HG02610 (cell line): ENCODE results near the gene MYO7B.
A peak's percentile ranks its signal among the peaks of the same experiment; 100 is the strongest.

Experiments
- ATAC-seq: cut with Tn5 transposase; IDR thresholded peaks from one replicate; pipeline ENCODE4 v1.9.1; 2021; ENCODE audit warnings: mild to moderate bottlenecking, moderate library complexity; ENCODE audit not compliant: unreplicated experiment

The MYO7B gene

GRCh38 chr2:127646487-127647241, 111.2 kb downstream of the MYO7B start:
- no peak for ATAC-seq

DNA sequence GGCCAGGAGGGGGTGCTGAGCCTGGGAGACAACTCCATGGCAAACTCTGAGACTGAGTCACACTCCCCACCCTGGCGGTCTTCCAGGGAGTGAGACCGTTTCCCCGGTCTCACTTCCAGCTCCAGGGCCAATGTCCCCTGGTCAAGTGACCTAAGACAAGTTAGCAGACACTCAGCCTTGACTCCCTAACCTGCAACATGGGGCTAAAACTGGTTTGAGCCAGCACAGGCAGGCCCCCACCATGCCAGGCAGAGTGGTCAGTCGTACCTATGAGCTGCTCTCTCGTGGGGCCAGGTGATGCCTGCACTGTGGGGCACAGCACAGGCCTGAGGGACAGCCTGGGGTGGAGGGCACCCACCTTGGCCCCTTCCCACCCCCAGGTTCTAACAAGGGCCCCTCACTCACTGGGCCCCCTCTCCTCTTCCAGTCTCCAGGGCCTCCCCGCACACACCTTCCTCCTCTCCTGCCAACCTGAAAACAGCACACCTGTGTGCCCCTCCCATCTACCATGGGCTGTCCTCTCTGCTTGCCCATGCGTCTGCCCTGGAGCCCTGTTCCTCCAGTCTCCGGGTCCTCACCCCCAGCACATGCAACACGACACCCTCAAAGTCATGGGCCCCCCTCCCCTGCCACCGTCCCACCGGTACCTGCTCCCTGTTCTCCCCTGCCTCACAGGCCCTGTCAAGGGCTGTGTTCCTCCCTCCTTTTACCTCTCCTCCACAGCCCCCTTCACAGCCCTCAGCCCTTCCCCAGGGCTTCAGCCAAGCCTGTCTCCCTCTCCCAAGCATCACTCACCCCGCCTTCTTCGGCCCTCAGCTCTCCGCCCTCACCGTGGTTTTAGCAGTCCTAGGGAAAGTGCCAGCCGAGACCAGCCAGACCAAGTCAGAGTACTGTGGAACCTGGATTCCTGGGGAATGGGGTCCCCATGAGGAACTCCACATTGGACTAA, 112.0 kb downstream of the MYO7B start:
- no peak for ATAC-seq

GRCh38 chr2:127648321-127648720, 112.8 kb downstream of the MYO7B start:
- ATAC-seq: no peak

DNA sequence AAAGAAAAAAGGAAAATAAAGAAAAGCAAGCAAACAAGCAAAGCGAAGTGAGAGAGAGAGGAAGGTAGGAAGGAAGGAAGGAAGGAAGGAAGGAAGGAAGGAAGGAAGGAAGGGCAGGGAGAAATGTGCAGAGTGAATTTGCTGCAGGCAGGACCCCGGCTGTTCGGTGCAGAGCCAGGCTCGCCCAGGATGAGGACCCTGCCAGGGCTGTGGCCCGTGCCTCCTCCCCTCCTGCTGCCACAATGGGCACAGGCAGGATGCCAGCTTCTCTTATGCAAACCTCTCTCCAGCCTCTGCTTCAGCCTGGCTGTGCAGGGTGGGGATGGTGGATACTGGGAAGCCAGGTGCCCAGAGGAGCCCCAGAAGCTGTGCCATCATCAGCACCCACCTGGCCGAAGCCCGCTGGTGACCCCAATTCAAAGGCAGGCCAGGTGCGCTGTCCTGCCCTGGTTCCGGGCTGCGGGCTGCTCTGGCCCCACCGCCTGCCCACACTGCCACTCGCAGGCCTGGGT, 113.7 kb downstream of the MYO7B start:
- ATAC-seq: no peak

GRCh38 chr2:127649684-127650040, 114.2 kb downstream of the MYO7B start:
- peak; percentile 56 for ATAC-seq

- no peak for ATAC-seq
These were observed 114.7 kb downstream of the MYO7B start for GRCh38 chr2:127650041-127650784.

DNA sequence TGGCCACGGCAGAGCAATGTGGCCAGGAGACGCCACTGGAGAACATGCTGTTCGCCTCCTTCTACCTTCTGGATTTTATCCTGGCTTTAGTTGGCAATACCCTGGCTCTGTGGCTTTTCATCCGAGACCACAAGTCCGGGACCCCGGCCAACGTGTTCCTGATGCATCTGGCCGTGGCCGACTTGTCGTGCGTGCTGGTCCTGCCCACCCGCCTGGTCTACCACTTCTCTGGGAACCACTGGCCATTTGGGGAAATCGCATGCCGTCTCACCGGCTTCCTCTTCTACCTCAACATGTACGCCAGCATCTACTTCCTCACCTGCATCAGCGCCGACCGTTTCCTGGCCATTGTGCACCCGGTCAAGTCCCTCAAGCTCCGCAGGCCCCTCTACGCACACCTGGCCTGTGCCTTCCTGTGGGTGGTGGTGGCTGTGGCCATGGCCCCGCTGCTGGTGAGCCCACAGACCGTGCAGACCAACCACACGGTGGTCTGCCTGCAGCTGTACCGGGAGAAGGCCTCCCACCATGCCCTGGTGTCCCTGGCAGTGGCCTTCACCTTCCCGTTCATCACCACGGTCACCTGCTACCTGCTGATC, 115.4 kb downstream of the MYO7B start:
- no peak for ATAC-seq

GRCh38 chr2:127651381-127651809, 115.9 kb downstream of the MYO7B start:
- no peak for ATAC-seq

DNA sequence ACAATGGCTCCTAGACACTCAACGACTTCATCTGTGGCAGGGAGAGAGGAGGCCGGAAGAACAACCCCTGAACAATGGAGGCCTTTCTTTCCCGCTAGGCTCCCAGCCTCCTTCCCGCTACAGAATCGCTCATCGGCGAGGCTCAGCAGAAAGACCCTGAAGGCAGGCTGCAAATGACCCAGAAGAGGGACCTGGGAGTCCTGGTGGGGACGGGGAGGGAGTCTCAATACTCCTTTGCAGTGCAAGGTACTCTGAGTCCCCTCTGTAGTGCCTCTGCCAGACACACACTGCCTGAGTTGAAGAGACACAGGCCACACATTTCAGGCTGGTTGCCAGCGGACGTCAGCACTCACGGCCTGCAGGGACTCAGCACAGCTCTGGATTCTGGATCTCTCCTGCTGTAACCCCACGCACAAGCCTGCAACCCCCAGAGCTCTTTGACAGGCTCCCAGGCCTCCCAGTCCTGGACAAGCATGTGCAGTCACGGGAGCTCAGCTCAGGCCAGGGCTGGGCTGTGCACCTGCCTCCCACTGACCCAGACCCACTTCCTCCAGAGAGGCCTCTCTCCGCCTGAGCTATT, 116.6 kb downstream of the MYO7B start:
- no peak for ATAC-seq

DNA sequence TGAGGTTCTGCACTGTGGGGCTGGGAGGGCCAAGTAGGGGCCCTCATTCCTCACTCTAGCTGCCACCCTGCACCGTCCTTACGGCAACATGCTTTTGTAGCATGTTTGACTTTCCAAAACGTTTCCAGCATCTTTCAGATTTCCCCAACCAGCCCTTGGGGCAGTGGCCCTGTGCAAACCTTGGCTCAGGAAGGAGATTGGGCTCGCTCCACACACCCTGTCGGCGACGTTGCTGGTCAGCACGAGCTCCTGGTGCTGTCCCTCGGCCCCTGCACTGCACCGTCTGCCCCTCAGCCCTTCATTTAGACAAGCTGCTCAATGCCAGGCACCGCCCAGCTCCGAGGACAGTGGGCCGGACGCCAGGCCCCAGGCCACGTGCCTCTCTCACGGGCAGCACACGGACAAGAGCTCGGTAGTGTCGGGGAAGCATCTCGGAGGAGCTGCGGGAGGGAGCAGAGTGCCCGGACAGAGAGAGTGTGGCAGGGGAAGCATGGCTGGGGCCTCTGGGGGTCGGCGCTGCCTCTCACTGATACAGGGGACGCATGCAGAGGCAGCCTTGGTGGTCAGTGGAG, 117.4 kb downstream of the MYO7B start:
- ATAC-seq: no peak

DNA sequence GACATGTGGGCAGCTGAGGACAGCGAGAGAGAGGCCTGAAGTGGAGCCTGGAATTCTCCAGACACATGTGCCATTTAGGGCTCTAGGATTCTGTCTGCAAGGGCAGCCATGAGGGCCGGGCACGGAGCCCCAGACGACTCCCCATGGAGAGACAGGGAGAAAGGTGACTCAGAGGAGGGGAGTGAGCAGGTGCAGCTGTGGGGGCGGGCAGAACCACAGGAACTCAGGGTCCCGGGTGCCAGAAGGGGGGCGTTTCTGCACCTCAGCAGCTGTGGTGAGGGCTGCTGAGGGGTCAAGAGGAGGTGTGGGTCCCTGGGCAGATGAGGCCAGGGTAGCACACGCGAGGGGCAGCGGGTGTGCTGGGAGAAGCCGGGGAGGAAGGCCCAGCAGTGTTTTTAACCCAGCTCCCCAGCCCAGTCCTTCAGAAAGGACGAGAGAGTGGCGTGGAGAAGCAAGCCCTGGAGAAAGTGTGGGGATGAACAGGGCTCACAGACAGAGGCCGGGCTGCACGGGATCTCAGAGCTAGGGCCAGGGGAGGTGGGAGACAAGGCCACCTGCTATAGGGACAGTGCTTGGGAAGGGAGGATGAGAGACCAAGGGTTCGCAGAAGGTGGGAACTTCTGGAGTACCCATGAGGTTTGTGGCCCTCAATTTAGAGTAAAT, 118.1 kb downstream of the MYO7B start:
- ATAC-seq: no peak

- ATAC-seq: no peak
These were observed 118.8 kb downstream of the MYO7B start for GRCh38 chr2:127654084-127654837.

- no peak for ATAC-seq
These were observed 119.3 kb downstream of the MYO7B start for GRCh38 chr2:127654838-127655175.

GRCh38 chr2:127655209-127656073, 120.0 kb downstream of the MYO7B start:
- ATAC-seq: no peak

DNA sequence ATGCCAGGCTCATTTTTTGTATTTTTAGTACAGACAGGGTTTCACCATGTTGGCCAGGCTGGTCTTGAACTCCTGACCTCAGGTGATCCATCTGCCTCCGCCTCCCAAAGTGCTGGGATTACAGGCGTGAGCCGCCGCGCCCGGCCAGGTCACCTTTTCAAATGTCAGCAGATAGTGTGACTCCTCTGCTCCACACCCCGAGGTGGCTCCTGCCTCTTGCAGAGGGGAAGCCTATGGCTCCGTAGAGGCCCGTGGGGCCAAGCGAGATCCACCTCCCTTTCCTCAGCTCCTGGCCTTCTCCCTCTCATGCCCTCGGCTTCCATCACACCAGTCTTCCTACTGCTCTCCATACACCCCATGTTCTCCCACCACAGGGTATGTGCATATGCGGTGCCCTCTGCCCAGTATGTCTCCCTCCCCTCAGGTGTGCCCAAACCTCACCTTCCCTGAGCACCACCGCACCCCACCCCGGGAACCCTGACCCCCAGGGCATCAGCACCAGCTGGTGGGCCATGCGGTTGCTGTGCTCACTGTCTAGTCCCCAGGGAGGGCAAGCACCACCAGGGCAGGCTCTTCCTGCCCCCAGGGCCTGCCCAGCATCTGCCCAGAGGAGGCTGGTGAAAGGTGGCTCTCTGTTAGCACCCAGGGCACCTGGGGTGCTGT, 121.2 kb downstream of the MYO7B start:
- no peak for ATAC-seq

GRCh38 chr2:127657232-127657595, 121.7 kb downstream of the MYO7B start:
- ATAC-seq: no peak

- no peak for ATAC-seq
These were observed 122.7 kb downstream of the MYO7B start for GRCh38 chr2:127658146-127658545.
